GM18870 (cell line): ENCODE data around the gene FCHO1.

ENCODE experiments used
- ATAC-seq: cut with Tn5 transposase; IDR thresholded peaks from one replicate; pipeline ENCODE4 v1.9.1; 2021; ENCODE audit warnings: moderate library complexity; ENCODE audit not compliant: unreplicated experiment

FCHO1 gene

GRCh38 chr19:17824339-17824738 lies 73.1 kb downstream of the FCHO1 start:
- ATAC-seq = no peak

GRCh38 chr19:17826508-17827056 lies 75.3 kb downstream of the FCHO1 start:
- ATAC-seq = no peak

- ATAC-seq = no peak
Observed at GRCh38 chr19:17829855-17830566, 78.7 kb downstream of the FCHO1 start.

GRCh38 chr19:17830567-17831418 lies 79.5 kb downstream of the FCHO1 start:
- ATAC-seq = no peak

GRCh38 chr19:17831419-17831888 lies 80.2 kb downstream of the FCHO1 start:
- no peak for ATAC-seq

- ATAC-seq = no peak
Observed at GRCh38 chr19:17832443-17833208, 81.3 kb downstream of the FCHO1 start.

- no peak for ATAC-seq
Observed at GRCh38 chr19:17834350-17835181, 83.3 kb downstream of the FCHO1 start.

- no peak for ATAC-seq
Observed at GRCh38 chr19:17835182-17836006, 84.1 kb downstream of the FCHO1 start.

GRCh38 chr19:17836530-17836929 lies 85.3 kb downstream of the FCHO1 start:
- no peak for ATAC-seq

- no peak for ATAC-seq
Observed at GRCh38 chr19:17837972-17838371, 86.7 kb downstream of the FCHO1 start.
